Adrenal gland (tissue), 12 donors: ENCODE measurements around the gene TXLNA. TPM values are rescaled to one million over a fixed set of nuclear protein-coding genes. Genes with fewer than 3 reads are reported as not detected.

Source experiments
- DNase-seq, 7 donors: peaks; one replicate each; pipeline ENCODE4 v3.0.0-alpha.2; 2019 to 2020
- H3K27ac ChIP-seq, 5 donors: fragments of 200-600 bp; sonication (generic) in 4 of 5; 1 replicate in 3 of 5; 2 replicates in 2 of 5; pipeline versions ENCODE4 v1.5.1 to v1.8.0; 2016 to 2020; ENCODE audit warnings: mild to moderate bottlenecking in 1 of 5
- H3K27me3 ChIP-seq: fragments of 200-600 bp; 2 replicates; pipeline ENCODE4 v1.8.0; 2021
- H3K36me3 ChIP-seq, 2 donors: fragments of 200-600 bp; replicated peaks in 1 of 2; 1 replicate in 1 of 2; 2 replicates in 1 of 2; pipeline versions ENCODE4 v1.5.1 to v1.8.0; 2018 to 2022
- H3K4me1 ChIP-seq, 2 donors: fragments of 200-600 bp; replicated peaks in 1 of 2; 1 replicate in 1 of 2; 2 replicates in 1 of 2; pipeline versions ENCODE4 v1.5.1 to v1.8.0; 2018 to 2021
- H3K4me3 ChIP-seq, 4 donors: fragments of 200-600 bp; sonication (generic) in 3 of 4; one replicate each; pipeline ENCODE4 v1.5.1; 2016 to 2018
- H3K9me3 ChIP-seq, 3 donors: fragments of 200-600 bp; sonication (generic) in 1 of 3; replicated peaks in 1 of 3; 1 replicate in 2 of 3; 2 replicates in 1 of 3; pipeline versions ENCODE4 v1.5.1 to v1.8.0; 2016 to 2021
- CTCF ChIP-seq, 6 experiments: fragments of 450-650 bp in 4 of 6; fragments of 200-600 bp in 2 of 6; sonication (generic) in 1 of 6; IDR thresholded peaks; 1 replicate in 5 of 6; 2 replicates in 1 of 6; pipeline versions ENCODE4 v1.5.1 to v1.8.0; 2016 to 2021; ENCODE audit warnings: antibody characterized with exemption in 6 of 6, mild to moderate bottlenecking in 2 of 6, moderate library complexity in 1 of 6
- POLR2A ChIP-seq, 2 donors: fragments of 450-650 bp; IDR thresholded peaks; one replicate each; pipeline ENCODE4 v1.6.1; 2017; ENCODE audit warnings: antibody characterized with exemption in 2 of 2, mild to moderate bottlenecking in 2 of 2, moderate library complexity in 1 of 2
- WGBS, 4 donors: extraction: QIAGEN DNeasy Blood & Tissue Kit in 2 of 4; methylation state at CpG; one replicate each; pipeline versions ENCODE4 v1.1.5 to v1.1.7; 2013 to 2017; 5-methylcytosine and 5-hydroxymethylcytosine counted together
- intact Hi-C, 2 donors: fragments of 100-400 bp; cut with DNase I; formaldehyde crosslinking; loops; one replicate each; pipeline versions ENCODE4 v1.14.1 to v1.15.0; 2022 to 2023
- polyA plus RNA-seq, 3 donors: library from polyadenylated mRNA; stranded (reverse); fragments of 200-250 nt in 2 of 3; fragments of 350-450 nt in 1 of 3; fragmentation: Illumina TruSeq in 1 of 3; extraction: RNeasy Lipid Tissue Mini Kit (QIAGEN cat#74804) in 1 of 3; gene quantifications; one replicate each; pipeline ENCODE4 v1.2.3, GENCODE V29; 2013 to 2014
- total RNA-seq, 9 donors: library from RNA; depleted of rRNA in 4 of 9; stranded (reverse); fragments of >200 nt in 4 of 9; fragments of 120-200 nt in 1 of 9; fragmentation: NEBNext Ultra II Directional in 1 of 9; extraction: Animal tissue kit (Norgen Biotek cat#: 25700) in 1 of 9; gene quantifications; one replicate each; pipeline versions ENCODE4 v1.1.0 to v1.2.4, GENCODE V29; 2013 to 2023
- donor health status: healthy with polysubstance abuse.
- donor health status: Bipolar disorder and iron deficiency.
- donor health status: DM: yes; HTN: yes; CAD: no.
- donor health status: DM: no; HTN: no; CAD: no.
- donor health status: DM: no; HTN: no; CAD: no.
- donor health status: DM: yes; HTN: yes; CAD: no.

Gene TXLNA
- total and polyA plus RNA-seq, 12 donors = 14.9 to 97.4 (median 62.3) TPM

- Histone ChIP-seq H3K9me3 (no peaks in the 10 kb centered on the region), H3K36me3 (no peaks in the 10 kb centered on the region), H3K27ac (peak within 1 kb of the TSS in 3 of 5 donors; percentile 26 to 47 (median 43)), H3K27me3 (no peaks in the 10 kb centered on the region), H3K4me1 (peaks cover 20 to 25% of the 10 kb centered on the region in 2 donors), H3K4me3 (peak within 1 kb of the TSS in 3 of 4 donors; percentile 16 to 73 (median 61))
- WGBS, 4 donors = 0 to 3% (median 1%) methylated on average over 1 to 77 of the region's 77 CpGs
- peak; percentile 77 to 94 (median 88) for DNase-seq
- TF ChIP-seq POLR2A (IDR thresholded peaks at IDR 0.05) (peak; percentile 46 to 70), CTCF (IDR thresholded peaks at IDR 0.05) (no peak)
- intact Hi-C loops = no loop called here
These were observed 26.2 kb downstream of the TXLNA start, which contains the start of gene IQCC for GRCh38 chr1:32205401-32206370. TSS of gene IQCC (plus strand) at chr1:32205671. CDS start at chr1:32205682, 11 bp downstream.

GRCh38 chr1:32208469-32208868, 29.0 kb downstream of the TXLNA start:
- TF ChIP-seq CTCF (IDR thresholded peaks at IDR 0.05) (no peak), POLR2A (IDR thresholded peaks at IDR 0.05) (no peak)
- intact Hi-C loops = no loop called here
- Histone ChIP-seq H3K27ac (peak overlapping the region in 1 of 5 donors; percentile 26), H3K4me3 (no peak overlapping the region), H3K36me3 (no peaks in the 10 kb centered on the region), H3K9me3 (no peaks in the 10 kb centered on the region), H3K27me3 (no peaks in the 10 kb centered on the region), H3K4me1 (peaks cover 8 to 13% of the 10 kb centered on the region in 2 donors)
- WGBS, 4 donors = 73 to 81% (median 78%) methylated on average over 6 of the region's 6 CpGs
- peak in 2 of 7 donors; percentile 35 to 41 for DNase-seq

- Histone ChIP-seq H3K4me3 (no peak within 1 kb of the TSS), H3K9me3 (no peaks in the 10 kb centered on the region), H3K36me3 (no peaks in the 10 kb centered on the region), H3K27me3 (no peaks in the 10 kb centered on the region), H3K27ac (peak within 1 kb of the TSS in 1 of 5 donors; percentile 26), H3K4me1 (peaks cover 8 to 13% of the 10 kb centered on the region in 2 donors)
- TF ChIP-seq POLR2A (IDR thresholded peaks at IDR 0.05) = no peak
- no peak for TF ChIP-seq CTCF (IDR thresholded peaks at IDR 0.05)
- WGBS, 4 donors = 71 to 86% (median 75%) methylated on average over 3 to 5 of the region's 5 CpGs
- peak; percentile 64 to 89 (median 79) for DNase-seq
- intact Hi-C loops = no loop called here
These were observed 29.4 kb downstream of the TXLNA start, which contains the start of gene DCDC2B for GRCh38 chr1:32208891-32209328. TSS of gene DCDC2B (plus strand) at chr1:32209089. CDS start at chr1:32209094, 5 bp downstream.
